Mammary epithelial cell (primary cell): ENCODE measurements around the gene TYMS.

Experiments used
- EZH2 ChIP-seq: IDR thresholded peaks from 2 replicates; pipeline ENCODE4 v1.6.1; 2012; ENCODE audit warnings: low read length, inconsistent platforms, borderline replicate concordance
- TF ChIP-seq, protein P1 (sequence below), 2 donors: IDR thresholded peaks in 1 of 2; conservative IDR thresholded peaks in 1 of 2; 2 replicates each; pipeline ENCODE4 v1.5.1; 2011 to 2012; ENCODE audit warnings: inconsistent platforms in 2 of 2, low read length in 2 of 2, mild to moderate bottlenecking in 2 of 2, control low read depth in 1 of 2, low read depth in 1 of 2; ENCODE audit not compliant: insufficient read depth in 1 of 2; ENCODE audit errors: extremely low read depth in 1 of 2

DNA sequence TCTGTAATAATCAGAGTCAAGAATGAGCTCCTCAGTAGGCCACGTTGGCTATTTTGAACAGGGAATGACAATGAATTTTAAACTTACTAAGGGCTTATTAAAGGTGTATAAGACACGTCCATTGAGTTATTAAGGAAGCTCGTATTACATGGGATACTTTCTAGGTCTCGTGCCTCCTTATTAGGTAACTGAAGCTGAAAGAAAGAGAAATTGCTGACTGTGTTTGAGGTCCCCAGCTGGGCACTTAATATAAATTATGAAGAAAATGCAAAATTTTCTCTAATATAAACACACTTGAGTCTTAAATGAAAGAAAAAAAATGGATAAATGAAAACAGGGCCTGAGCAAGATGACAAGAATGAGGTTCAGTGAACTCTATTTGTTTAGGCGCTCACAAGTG lies 38.8 kb upstream of the TYMS start:
- TF ChIP-seq, protein P1, sequence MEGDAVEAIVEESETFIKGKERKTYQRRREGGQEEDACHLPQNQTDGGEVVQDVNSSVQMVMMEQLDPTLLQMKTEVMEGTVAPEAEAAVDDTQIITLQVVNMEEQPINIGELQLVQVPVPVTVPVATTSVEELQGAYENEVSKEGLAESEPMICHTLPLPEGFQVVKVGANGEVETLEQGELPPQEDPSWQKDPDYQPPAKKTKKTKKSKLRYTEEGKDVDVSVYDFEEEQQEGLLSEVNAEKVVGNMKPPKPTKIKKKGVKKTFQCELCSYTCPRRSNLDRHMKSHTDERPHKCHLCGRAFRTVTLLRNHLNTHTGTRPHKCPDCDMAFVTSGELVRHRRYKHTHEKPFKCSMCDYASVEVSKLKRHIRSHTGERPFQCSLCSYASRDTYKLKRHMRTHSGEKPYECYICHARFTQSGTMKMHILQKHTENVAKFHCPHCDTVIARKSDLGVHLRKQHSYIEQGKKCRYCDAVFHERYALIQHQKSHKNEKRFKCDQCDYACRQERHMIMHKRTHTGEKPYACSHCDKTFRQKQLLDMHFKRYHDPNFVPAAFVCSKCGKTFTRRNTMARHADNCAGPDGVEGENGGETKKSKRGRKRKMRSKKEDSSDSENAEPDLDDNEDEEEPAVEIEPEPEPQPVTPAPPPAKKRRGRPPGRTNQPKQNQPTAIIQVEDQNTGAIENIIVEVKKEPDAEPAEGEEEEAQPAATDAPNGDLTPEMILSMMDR (conservative IDR thresholded peaks at IDR 0.05 in 1 of 2, IDR thresholded peaks at IDR 0.05 in 1 of 2; ENCODE audit: extremely low read depth in 1 of 2, insufficient read depth in 1 of 2, low read depth in 1 of 2, low read length in 2 of 2), result no peak
- no peak for TF ChIP-seq EZH2
